Sigmoid colon (tissue), 4 donors: ENCODE data around the gene ATP8A1.

ENCODE experiments used
- POLR2A ChIP-seq, 2 donors: fragments of 450-650 bp; IDR thresholded peaks; one replicate each; pipeline ENCODE4 v1.6.1; 2016; ENCODE audit warnings: antibody characterized with exemption in 2 of 2, mild to moderate bottlenecking in 2 of 2, moderate library complexity in 2 of 2
- POLR2AphosphoS5 ChIP-seq, 4 donors: sonication (generic); formaldehyde crosslinking; IDR thresholded peaks; one replicate each; pipeline ENCODE4 v1.6.1; 2017; ENCODE audit warnings: antibody characterized with exemption in 4 of 4
- TF ChIP-seq, protein P1 (sequence below), 4 experiments: fragments of 450-650 bp in 3 of 4; fragments of 200-600 bp in 1 of 4; IDR thresholded peaks; one replicate each; pipeline ENCODE4 v1.5.1; 2016 to 2019; ENCODE audit warnings: antibody characterized with exemption in 4 of 4, mild to moderate bottlenecking in 3 of 4, moderate library complexity in 2 of 4

DNA sequence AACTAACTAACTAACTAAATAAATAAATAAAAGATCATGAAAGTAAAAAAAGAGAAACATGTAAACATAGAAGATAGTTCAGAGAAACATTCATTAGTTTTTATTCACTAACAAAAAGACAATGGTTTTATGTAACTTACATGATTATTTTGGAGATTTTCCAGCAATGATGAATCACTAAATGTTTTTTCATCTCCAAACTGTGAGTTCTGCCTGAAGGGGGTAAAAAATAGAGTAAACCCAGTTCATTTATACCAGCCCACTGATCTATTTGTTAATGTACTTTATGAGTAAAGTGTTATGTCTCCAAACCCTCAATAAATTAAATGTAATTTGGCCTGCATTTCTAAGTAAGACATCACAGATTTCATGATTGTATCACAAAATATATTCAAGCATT is 101.1 kb downstream of the ATP8A1 start:
- TF ChIP-seq POLR2AphosphoS5 (IDR thresholded peaks at IDR 0.05) (no peak), POLR2A (IDR thresholded peaks at IDR 0.05) (no peak)
- TF ChIP-seq, protein P1, sequence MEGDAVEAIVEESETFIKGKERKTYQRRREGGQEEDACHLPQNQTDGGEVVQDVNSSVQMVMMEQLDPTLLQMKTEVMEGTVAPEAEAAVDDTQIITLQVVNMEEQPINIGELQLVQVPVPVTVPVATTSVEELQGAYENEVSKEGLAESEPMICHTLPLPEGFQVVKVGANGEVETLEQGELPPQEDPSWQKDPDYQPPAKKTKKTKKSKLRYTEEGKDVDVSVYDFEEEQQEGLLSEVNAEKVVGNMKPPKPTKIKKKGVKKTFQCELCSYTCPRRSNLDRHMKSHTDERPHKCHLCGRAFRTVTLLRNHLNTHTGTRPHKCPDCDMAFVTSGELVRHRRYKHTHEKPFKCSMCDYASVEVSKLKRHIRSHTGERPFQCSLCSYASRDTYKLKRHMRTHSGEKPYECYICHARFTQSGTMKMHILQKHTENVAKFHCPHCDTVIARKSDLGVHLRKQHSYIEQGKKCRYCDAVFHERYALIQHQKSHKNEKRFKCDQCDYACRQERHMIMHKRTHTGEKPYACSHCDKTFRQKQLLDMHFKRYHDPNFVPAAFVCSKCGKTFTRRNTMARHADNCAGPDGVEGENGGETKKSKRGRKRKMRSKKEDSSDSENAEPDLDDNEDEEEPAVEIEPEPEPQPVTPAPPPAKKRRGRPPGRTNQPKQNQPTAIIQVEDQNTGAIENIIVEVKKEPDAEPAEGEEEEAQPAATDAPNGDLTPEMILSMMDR (IDR thresholded peaks at IDR 0.05) = no peak
